GM04503 (cell line): ENCODE data around the gene KLLN.
"Not testable (repeated sequence)": the region's sequence is repeated elsewhere in the genome, so short reads cannot be mapped to it uniquely, and the experiment has no call there.

Experiments
- DNase-seq: peaks from one replicate; pipeline ENCODE4 v3.0.0-alpha.2; 2012; ENCODE audit warnings: low read depth

Gene KLLN

DNA sequence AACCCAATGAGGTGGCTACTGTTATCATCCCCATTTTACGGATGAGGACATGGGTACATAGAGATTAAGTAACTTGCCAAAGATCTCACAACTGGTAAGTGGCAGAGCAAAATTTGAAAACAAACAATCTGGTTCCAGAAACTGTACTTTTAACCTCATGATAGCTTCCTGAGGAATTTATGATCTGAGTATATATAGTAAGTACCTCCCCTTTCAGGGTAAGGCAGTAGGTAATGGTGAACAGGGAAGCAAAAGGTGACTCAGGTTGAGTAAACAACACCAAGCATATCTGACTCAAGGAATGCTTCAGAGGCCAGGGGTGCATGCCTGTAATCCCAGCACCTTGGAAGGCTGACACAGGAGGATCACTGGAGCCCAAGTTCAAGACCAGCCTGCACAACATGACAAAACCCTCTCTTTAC lies 21.1 kb downstream of the KLLN start:
- DNase-seq: no peak

DNA sequence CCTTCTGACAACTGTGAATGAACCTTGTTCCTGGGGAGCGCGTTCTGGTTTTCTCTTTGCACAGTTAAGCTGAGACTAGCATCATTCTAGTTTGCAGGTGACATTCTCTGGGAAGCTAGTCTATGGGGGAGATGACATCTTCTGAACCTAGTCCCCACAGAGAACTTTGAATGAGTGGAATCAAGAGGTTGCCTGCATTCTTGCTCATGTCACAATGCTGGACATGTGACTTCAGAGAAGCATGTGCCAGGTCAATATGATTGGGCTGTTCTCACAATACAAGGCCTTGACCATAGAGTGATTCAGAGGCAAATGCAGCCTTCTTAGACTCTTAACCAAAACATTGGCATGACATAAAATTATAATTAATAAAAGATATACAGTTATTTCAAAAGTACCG lies 22.1 kb downstream of the KLLN start:
- no peak for DNase-seq

DNA sequence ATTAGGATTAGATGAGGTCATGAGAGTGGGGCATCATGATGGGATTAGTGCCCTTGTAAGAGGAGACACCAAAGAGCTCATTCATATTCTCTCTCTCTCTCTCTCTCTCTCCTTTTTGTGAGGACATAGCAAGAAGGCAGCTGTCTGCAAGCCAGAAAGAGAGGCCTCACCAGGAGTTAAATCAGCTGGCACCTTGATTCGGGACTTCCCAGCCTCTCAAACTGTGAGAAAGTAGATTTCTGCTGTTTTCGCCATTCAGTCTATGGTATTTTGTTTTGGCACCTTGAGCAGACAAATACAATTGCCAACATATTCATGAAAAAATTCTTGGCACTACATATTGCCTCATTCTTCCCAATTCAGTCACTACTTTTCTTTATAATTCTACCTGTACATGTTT lies 24.7 kb downstream of the KLLN start:
- no peak for DNase-seq

DNA sequence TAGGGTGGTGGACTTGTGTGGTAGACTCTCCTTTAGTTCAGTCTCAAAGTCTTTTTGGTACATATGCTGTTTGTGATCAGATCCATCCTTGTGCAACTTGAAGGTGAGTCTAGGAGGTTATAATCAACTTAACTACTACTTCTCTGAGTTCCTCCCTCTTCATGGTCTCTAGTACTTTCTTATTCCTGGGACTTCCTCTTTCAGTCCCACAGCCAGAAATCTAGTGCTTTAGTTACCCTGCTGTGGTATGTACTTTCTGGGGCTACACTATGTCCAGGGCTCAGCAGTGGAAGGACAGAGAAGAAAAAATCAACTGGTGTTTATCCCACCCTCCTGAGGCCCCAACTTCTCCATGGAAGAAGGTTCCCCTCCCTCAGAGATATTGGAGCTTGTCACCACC lies 25.9 kb downstream of the KLLN start:
- no peak for DNase-seq

DNA sequence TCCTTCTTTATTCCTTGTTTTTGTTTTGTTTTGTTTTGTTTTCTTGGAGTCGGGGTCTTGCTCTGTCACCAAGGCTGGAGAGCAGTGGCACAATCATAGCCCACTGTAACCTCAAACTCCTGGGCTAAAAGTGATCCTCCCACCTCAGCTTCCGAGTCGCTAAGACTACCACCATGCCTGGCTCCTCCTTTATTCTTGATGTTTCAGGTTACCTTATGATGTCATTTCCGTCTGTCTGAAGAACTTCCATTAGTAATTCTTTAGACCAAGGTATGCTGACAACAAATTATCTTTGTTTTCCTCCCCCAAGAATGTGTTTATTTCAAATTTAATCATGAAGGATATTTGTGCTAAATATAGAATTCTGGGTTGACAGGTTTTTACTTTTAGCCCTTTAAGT lies 27.2 kb downstream of the KLLN start:
- no peak for DNase-seq

DNA sequence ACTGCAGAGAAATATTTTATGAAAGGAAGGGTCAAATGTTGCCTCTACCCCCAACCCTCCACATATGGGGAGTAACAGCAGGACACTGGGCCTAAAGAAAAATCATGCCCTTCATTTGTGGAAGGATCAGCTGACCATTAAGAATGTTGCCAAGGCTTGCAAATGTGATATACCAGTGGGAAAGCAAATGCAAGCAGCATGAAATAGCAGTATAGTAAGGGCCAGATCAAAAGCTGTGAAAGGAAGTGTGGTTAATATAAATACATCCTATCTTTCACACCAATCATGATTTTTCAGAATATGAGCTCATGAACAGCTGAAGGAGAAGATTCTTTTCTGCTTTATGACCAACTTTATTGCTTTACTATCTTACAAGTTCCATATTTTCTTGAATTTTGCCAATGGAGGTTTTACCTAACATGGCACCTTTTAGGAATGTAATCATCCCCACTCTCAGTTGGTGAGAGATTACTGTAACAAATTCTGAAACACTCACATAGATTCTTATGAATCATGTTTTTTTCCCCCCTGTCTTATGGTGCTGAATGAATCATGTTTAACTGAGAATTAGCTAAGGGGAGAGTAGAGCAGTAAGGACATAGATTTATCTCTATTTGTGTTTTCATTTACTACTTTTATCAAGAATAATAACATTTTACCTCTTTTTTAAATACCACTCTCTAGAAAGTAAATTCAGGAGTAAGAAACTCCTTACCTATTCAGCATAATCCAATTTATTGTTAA lies 33.2 kb downstream of the KLLN start:
- no peak for DNase-seq

DNA sequence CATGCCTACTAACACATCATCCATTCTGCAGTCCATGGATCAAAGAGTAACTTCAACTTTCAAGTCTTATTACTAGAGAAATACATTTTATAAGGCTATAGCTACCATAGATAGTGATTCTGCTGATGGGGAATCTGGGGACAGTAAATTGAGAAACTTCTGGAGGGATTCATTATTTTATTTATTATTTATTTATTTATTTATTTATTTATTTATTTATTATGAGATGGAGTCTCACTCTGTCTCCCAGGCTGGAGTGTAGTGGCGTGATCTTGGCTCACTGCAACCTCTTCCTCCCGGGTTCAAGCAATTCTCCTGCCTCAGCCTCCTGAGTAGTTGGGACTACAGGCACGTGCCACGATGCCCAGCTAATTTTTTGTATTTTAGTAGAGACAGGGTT lies 34.3 kb downstream of the KLLN start:
- DNase-seq: not testable (repeated sequence)

DNA sequence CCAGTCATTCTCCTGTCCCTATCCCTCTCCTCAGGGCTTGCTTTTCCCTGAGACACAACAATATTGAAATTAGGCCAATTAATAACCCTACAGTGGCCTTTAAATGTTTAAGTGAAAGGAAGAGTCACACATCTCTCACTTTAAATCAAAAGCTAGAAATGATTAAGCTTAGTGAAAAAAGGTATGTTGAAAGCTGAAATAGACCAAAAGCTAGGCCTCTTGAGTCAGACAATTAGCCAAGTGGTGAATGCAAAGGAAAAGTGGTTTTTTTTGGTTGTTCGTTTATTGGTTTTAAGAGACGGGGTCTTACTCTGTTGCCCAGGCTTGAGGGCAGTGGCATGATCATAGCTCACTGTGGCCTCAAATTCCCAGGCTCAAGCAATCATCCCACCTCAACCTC lies 35.7 kb downstream of the KLLN start:
- no peak for DNase-seq

DNA sequence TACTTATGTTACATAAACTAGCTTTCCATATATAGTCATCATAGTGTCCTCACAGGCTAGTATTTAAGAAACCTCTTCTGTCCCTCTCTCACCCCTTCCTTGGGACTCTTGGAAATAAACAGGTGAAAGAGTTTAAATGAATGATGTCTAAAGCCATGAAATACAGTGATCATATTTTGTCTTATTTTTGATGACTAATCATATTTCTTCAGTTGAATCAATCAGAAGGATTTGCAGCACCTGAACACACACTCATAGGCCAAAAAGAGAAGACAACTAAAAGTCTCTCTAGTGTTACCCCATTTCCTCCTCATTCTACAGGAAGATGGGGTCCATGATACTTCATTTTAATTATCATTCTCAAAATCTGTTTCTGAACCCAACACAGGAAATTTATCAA lies 36.7 kb downstream of the KLLN start:
- DNase-seq: no peak

DNA sequence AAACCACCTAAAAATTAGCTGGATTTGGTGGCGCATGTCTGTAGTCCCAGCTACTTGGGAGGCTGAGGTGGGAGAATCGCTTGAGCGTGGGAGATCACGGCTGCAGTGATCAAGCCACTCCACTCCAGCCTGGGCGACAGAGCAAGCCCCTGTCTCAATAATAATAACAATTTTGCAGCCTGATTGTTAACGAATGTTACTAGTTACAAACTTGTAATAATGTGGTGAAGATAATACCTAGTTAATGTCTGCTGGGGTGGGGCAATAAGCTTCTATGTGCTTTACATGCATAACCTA lies 44.1 kb downstream of the KLLN start:
- no peak for DNase-seq

DNA sequence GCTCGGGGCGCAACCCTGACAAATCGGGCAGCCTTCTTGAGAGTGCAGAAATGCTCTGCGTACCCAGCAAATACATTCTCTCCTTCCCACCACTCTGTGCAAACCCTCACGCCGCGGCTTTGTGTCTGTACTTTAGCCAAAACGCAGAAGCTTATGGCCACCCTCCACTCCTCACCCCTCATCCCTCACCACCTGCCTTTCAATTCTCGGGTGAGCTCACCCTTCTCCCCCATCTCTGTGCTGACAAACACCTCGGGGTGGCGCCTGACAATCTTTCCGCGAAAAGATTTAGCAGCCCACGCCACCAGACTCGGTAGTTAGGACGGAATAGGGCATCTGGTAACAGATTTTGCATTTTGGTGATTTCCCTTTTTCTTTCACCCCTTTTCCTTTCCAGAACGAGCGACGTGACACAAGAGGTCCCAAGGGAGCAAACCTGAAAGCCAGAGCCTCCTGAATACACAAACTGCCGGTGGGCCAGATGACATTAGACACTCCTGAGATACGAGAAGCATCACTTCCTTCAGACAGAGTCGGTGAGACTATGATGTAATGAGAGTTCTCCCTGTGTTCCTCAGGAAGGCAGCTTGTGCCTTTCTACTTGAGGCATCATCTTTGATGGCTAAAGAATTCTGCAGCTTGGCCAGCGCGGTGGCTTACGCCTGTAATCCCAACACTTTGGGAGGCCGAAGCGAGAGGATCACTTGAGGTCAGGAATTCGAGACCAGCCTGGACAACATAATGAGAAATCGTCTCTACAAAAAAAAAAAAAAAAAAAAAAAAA lies 44.6 kb downstream of the KLLN start:
- no peak for DNase-seq

DNA sequence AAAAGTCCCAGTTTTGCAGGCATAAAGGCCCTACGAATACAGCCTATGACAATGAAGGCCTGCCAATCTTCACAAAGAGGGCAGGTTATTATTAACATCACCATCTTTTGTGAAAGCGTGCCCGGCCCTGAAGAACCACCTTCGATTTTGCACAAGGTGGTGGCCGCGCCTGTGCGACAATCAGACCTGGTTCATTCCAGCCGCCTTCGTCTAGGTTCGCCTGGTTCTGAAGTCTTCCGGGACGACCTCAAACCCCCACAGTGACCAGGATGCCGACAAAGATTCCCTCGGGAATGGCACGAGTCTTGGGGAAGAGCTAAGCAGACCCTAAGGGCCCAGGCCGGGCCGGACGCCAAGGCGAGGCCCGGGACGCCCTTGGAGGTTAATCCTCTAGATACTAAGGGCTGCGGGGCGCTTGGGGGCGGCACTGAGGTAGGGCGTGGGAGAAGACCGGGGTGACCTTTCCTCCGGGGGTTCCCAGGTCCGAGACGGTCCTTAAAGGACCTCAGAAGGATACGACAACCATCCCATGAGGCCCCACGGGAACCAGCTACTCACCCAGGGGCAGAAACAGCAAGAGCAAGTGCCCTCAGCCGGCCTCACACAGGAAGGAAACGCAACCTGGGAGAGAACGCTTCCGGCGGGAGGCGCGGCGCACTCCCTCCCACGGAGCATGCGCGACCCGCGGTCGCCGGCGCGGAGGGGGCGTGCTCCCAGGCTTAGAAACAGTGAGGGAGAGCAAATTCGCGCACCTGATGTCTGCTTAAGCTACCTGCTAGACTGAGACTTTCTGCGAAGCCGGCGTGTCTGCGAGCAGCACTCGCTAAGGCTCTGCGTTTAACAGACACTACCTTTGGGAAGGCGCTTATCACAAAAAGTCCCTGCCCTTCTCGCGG lies 45.5 kb downstream of the KLLN start, which contains the start of gene ATAD1:
ATAD1 (minus strand) TSS at position 618 of the 896 bp plus-strand sequence. CDS start 3,627 bp downstream, outside the sequence.
- DNase-seq: peak; percentile 38

DNA sequence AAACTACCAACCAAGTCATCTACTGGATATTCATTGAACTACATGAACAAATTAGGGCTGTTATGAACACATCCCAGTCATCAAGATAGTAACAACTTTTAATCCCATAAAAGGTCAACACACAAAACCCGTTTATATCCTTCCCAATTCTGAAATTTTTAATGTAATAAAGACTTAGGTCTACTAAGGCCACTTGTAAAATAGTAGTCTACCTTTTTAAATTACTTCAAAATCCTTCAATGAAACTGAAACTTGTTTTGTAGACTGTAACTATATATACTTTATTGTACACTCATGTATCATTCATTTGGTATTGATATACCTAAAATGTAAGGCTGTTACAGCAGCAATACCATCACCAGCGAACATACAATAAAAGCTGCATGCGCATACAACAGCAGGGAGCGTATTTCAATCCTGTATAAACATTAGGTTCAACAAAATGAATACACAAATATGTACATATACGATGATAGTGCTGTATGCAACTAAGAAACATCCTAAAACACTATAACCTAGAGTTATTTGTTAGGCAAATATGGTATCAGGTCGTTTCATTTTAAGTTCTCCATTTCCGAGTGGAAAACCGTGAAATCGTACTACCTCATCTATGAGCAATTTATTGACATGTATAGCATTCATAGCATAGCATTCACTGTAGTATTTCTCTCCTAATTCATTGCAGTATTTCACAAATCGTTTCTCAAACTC lies 46.3 kb downstream of the KLLN start:
- DNase-seq: no peak

DNA sequence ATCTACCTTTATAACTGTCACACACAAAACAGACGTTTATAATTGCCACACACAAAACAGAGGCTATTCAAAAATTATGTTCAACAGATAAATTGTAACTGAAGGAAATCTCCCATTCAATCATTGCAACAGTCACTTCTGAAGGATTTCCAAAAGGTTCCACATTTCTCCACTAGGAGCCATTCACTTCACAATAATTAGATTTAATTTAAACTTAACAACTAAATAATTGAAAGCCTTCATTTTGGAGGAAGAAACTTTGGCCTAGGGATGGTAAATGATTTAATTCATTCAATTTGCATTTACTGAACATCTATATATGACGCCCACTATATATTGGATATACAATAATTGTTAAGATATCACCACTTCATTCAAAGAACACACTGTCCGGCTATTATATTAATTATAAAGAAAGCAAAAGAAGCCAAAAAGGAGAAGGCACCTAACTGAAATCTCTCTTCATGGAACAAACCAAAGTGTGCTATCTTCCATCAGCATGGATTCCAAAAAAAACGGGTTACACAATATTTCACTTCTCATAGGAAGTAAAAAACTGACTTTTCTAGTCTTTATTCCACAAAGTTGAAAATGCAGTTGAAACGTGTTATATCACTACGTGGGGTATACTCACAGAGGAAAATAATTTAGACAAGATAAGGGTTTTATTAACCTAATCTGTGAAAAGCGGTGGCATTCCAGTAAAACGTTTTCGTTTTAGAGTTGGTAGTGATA lies 47.0 kb downstream of the KLLN start:
- DNase-seq: no peak
